Measurements from ENCODE around the gene SMAD5. TPM values are rescaled to one million over a fixed set of nuclear protein-coding genes. Genes with fewer than 3 reads are reported as not detected.

Gene SMAD5
- total RNA-seq, 8 experiments from 2014 or later: 26.6 to 54.0 (median 36.0) TPM

DNA sequence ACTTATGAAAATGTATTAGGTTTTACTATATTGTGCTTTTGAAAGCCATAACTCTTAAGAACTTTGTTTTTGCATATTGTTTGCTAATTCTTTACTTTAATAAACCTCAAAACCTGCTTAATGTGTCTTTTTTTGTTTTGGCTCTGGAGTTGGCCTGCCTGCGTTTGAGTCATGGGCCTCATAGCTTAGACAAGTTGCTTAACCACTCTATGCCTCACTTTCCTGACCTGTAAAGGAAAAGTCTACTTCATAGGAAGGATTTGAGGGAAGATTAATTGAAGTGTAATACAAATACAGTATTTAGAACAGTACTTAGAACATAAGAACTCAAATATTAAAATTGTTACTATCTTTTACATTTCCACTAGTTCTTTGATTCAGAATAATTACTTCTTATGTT, 50.0 kb downstream of the SMAD5 start:
- no peak for ATAC-seq (replicated peaks in 6 of 8)
- in situ Hi-C loops (cut with MboI; ENCODE audit: low pct_unique_long_range_greater_than_20kb in 2 of 9, low sequenced_read_pairs in 9 of 9, unreplicated experiment in 9 of 9): no loop called here
- WGBS, 10 experiments: 38 to 100% (median 91%) methylated on average over 1 of the region's 1 CpG; no CpG with 5 or more reads in 3 of the 10 experiments
- no peaks in the 10 kb centered on the region for H3K4me1 ChIP-seq (replicated peaks in 1 of 2)
- no peak overlapping the region for H3K4me3 ChIP-seq
- no peak overlapping the region for H3K27ac ChIP-seq

DNA sequence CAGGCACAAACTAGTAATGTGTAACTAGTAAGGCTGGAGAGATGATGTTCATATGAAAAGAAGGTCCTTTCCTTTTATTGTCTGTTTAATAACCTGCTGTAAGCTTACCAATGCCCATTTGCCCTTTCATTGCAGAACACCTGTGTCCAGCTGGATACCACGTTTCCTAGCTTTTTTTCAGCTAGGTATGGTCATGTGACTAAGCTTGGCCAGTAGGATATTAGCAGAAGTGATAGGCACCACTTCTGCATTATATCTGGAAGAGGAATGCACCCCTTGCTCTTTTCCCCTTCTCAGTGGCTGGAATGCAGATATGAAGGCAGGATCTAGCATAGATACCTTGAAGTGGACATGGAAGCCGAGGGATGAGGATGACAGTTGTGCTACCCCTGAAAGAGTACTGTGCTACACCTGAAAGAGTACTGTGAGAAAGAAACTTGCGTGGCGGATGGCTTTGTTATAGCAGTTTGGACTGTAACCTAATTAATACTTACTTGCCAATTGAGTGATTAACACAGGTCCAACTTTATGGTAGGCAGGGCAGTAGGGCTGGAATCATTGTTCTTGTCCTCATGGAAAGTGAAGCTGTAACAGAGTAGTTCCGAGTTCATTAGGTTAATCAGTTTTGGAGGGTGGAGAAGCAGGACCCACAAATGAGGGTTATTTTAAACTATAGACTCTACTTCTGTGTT, 53.5 kb downstream of the SMAD5 start:
- no peaks in the 10 kb centered on the region for H3K4me1 ChIP-seq (replicated peaks in 1 of 2)
- WGBS, 10 experiments: 20 to 100% (median 89%) methylated on average over 1 to 5 of the region's 5 CpGs

DNA sequence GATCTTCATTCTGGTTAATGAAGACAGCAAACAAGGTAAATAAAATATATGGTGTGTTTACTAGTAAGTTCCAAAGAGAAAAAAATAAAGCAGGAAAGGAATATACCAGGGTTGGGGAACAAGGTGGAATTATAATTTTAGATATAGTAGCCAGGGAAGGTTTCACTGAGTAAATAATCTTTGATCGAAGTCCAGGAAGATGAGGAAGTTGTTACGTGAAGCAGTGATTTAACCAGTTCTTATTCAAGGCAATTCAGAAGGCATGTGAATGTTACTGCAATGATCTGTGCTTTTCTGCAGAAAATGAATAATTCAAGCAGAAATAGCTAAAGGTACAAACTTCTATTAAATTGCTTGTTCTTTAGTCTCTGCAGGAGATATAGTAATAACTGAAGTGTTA, 54.2 kb downstream of the SMAD5 start:
- in situ Hi-C loops (cut with MboI; ENCODE audit: low pct_unique_long_range_greater_than_20kb in 2 of 9, low sequenced_read_pairs in 9 of 9, unreplicated experiment in 9 of 9): no loop called here
- no peak for ATAC-seq (replicated peaks in 6 of 8)
- 60 to 100% (median 100%) methylated on average over 1 to 2 of the region's 2 CpGs; no CpG with 5 or more reads in 1 of the 10 experiments for WGBS, 10 experiments
- H3K4me3 ChIP-seq: no peak overlapping the region
- no peak overlapping the region for H3K27ac ChIP-seq
- no peaks in the 10 kb centered on the region for H3K4me1 ChIP-seq (replicated peaks in 1 of 2)

More for the DNA sequence above, 53.5 kb downstream of the SMAD5 start:
- in situ Hi-C loops (cut with MboI; ENCODE audit: low pct_unique_long_range_greater_than_20kb in 2 of 9, low sequenced_read_pairs in 9 of 9, unreplicated experiment in 9 of 9): no loop called here
- Histone ChIP-seq H3K4me3 (no peak overlapping the region), H3K27ac (no peak overlapping the region)
- no peak for ATAC-seq (replicated peaks in 6 of 8)

DNA sequence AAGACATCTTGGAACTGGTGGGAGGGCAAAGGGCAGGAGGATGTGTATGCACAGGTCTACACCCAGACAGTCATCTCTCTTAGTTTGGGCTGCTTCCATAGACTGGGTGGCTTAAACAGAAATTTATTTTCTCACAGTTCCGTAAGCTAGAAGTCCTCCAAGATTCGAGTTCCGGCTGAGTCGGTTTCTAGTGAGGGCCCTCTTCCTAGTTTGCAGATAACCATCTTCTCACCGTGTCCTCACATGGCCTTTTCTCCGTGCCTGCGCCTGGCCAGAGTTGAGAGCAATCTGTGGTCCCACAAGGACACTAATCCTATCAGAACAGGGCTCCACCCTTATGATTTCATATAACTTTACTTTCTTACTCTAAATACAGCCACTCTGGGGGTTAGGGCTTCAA, 56.2 kb downstream of the SMAD5 start:
- peaks cover 0 to 4% of the 10 kb centered on the region in 2 donors for H3K4me1 ChIP-seq (replicated peaks in 1 of 2)
- in situ Hi-C loops (cut with MboI; ENCODE audit: low pct_unique_long_range_greater_than_20kb in 2 of 9, low sequenced_read_pairs in 9 of 9, unreplicated experiment in 9 of 9): no loop called here
- no peak overlapping the region for H3K4me3 ChIP-seq
- WGBS, 10 experiments: 93 to 100% (median 98%) methylated on average over 2 to 7 of the region's 7 CpGs; no CpG with 5 or more reads in 4 of the 10 experiments
- no peak overlapping the region for H3K27ac ChIP-seq
- no peak for ATAC-seq (replicated peaks in 6 of 8)

DNA sequence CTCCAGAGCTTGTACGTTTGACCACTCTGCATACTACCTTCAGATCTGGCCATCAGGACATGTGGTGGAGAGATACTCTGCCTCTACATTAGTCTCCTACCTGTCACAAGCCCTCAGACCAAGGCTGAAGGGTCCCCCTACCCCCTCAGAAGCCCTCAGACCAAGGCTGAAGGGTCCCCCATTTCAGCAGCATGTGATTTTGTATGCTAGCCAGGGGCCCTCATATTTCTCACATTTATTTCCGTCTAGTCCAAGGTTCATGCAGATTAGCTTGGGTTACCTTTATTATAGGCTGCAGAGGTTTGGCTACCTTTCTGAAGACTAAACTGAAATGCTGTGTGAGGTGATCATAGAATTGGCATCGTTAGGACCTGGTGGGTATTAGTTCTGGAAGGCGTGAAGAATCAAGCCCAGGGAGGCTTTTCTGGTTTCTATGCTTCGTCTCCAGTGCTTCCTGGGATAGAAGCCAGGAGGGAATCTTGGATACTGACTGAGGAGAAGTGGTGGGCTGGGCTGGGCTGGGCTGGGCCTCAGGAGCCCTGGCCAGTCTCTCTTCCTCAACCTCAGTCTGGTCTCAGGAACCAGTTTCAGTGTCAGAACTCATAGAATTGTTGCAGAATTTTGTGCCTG, 57.6 kb downstream of the SMAD5 start:
- H3K4me3 ChIP-seq: no peak overlapping the region
- H3K27ac ChIP-seq: no peak overlapping the region
- no peak for ATAC-seq (replicated peaks in 6 of 8)
- in situ Hi-C loops (cut with MboI; ENCODE audit: low pct_unique_long_range_greater_than_20kb in 2 of 9, low sequenced_read_pairs in 9 of 9, unreplicated experiment in 9 of 9): no loop called here
- H3K4me1 ChIP-seq (replicated peaks in 1 of 2): peaks cover 0 to 4% of the 10 kb centered on the region in 2 donors
- 30 to 80% (median 50%) methylated on average over 1 to 5 of the region's 5 CpGs; no CpG with 5 or more reads in 2 of the 10 experiments for WGBS, 10 experiments

DNA sequence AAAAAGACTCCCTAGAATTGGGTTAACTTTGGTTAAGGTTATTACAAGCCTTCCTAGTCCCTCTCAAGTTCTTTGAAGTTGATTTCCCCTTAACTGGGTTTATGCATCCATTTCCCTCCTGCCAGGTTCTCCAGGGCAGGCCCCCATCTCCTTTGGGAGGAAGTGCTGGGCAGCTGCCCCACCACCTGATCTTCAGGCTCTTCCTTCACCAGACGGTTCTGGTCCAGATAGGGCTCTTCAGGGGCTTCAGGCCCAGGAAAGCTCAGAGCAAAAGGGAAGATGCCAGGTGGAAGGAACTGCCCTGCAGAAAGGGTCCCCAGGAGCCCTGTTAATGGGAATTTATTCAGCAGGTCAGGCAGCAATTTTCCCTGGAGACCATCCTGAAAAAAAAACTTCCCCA, 58.3 kb downstream of the SMAD5 start:
- no peak overlapping the region for H3K4me3 ChIP-seq
- in situ Hi-C loops (cut with MboI; ENCODE audit: low pct_unique_long_range_greater_than_20kb in 2 of 9, low sequenced_read_pairs in 9 of 9, unreplicated experiment in 9 of 9): no loop called here
- H3K27ac ChIP-seq: no peak overlapping the region
- WGBS, 10 experiments: 14 to 80% methylated on average over 1 of the region's 1 CpG; no CpG with 5 or more reads in 8 of the 10 experiments
- ATAC-seq (replicated peaks in 6 of 8): no peak
- peaks cover 0 to 4% of the 10 kb centered on the region in 2 donors for H3K4me1 ChIP-seq (replicated peaks in 1 of 2)

DNA sequence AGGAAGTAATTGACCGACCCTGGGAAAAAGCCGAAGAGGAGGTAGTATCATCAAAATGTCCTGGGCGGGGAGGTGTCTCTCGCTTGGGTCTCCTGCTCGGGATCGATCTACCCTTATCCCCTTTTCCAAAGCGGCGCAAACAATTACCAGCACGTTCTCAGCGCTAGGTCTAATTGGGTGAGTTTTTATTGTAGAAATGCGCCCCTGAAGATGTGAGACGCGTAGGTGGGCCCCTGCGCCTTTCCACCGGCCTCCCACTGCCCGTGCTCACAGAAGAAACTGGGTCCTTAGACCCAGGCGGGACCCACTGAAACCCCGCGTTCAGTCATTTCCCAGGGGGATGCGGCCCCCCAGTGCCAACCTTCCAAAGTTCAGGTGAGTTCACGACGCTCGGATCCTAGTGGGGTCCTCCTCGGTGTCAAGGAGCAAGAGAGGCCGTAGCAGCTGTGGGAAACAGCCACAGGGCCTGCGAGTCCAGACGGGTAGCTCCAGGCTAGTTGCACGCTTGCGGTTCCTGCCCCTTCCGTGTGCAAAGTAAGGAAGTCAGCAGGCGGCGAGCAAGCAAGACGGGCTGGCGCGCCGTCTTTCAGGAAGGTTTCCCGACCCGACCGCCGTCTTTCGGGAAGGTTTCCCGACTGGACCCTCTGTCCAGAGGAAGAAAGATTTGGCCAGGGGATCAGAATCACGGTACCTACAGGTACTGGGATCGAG, 58.8 kb downstream of the SMAD5 start:
- WGBS, 10 experiments: 0 to 80% (median 23%) methylated on average over 1 to 14 of the region's 44 CpGs; no CpG with 5 or more reads in 3 of the 10 experiments
- in situ Hi-C loops (cut with MboI; ENCODE audit: low pct_unique_long_range_greater_than_20kb in 2 of 9, low sequenced_read_pairs in 9 of 9, unreplicated experiment in 9 of 9): no loop called here
- Histone ChIP-seq H3K4me1 (replicated peaks in 1 of 2) (peaks cover 0 to 9% of the 10 kb centered on the region in 2 donors), H3K27ac (no peak overlapping the region), H3K4me3 (peak overlapping the region; percentile 31 to 67 (median 48))
- peak in 3 of 8 experiments; percentile 18 to 44 (median 28) for ATAC-seq (replicated peaks in 6 of 8)

DNA sequence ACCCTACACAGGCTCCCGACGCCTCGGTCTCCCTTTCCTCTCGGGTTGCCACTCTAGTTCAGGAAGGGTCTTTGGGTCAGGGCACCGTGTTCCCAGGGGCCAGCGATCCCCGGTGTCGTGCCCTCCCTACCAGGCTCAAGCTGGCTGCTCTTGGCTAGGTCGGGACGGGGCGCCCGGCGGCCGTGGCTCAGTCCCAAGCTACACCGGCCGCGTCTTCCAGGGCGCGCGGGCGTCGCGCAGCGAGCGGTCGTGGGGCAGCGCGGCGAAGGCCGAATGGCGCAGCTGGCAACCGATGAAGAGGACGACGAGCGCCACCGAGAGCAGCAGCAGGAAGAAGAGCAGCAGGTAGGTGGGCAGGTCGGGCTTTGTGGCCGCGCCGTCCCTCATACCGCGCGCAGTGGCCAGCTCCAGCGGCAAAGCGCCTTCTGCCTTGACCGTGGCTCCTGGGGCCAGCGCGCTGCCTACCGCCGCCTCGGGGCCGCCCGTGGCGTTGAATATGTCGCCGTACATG, 59.4 kb downstream of the SMAD5 start:
- 0 to 9% (median 0%) methylated on average over 2 to 14 of the region's 56 CpGs; no CpG with 5 or more reads in 3 of the 10 experiments for WGBS, 10 experiments
- Histone ChIP-seq H3K4me1 (replicated peaks in 1 of 2) (peaks cover 0 to 11% of the 10 kb centered on the region in 2 donors), H3K27ac (no peak overlapping the region), H3K4me3 (peak overlapping the region; percentile 31 to 67 (median 48))
- in situ Hi-C loops (cut with MboI; ENCODE audit: low pct_unique_long_range_greater_than_20kb in 2 of 9, low sequenced_read_pairs in 9 of 9, unreplicated experiment in 9 of 9): no loop called here
- peak; percentile 34 to 62 (median 48) for ATAC-seq (replicated peaks in 6 of 8)

DNA sequence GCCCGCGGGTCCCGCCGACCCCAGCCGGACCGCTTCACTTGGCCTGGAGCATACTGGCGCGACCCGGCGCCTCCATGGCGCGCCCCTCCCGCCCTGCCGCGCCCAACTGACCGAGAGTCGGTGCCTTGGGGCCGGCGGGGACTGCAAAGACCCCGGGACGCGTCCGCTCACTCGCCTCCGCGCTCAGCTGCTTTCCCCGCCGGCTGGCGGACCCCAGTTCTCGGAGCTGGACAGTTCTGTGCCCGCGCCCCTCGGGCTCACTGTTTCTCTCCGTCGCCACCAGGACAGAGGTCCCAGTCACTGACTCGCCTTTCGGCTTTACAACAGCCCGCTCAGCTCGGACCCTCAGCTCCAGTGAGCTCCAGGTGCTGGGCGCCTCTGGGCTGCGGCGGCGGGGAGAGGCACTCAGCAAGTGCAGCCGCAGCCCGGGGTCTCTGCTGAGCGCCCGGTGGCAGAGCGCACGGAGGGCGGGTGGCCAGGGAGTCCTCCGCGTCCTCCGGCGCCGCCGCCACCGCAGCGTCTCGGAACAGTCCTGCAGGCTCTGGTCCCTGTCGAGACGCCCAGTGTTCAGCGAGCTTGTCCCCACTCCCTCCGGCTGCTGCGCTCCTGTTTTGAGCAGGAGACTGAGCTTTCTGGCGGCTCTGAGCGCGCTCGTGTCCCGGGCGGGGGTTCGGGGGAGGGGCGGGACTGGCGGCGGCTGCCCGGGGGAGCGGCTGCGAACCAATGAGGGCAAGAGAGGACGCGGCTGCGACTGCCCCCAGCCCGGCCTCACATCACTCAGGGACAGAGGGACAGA, 60.1 kb downstream of the SMAD5 start, which contains the start of gene SMIM32:
TSS of gene SMIM32 (minus strand) at position 637 of the 796 bp plus-strand sequence. CDS start 638 bp downstream, outside the sequence.
- WGBS, 10 experiments: 0 to 3% (median 0%) methylated on average over 2 to 7 of the region's 81 CpGs; no CpG with 5 or more reads in 7 of the 10 experiments
- H3K4me3 ChIP-seq: peak within 1 kb of the TSS; percentile 31 to 67 (median 48)
- in situ Hi-C loops (cut with MboI; ENCODE audit: low pct_unique_long_range_greater_than_20kb in 2 of 9, low sequenced_read_pairs in 9 of 9, unreplicated experiment in 9 of 9): no loop called here
- peaks cover 0 to 11% of the 10 kb centered on the region in 2 donors for H3K4me1 ChIP-seq (replicated peaks in 1 of 2)
- no peak within 1 kb of the TSS for H3K27ac ChIP-seq
- peak; percentile 19 to 84 (median 77) for ATAC-seq (replicated peaks in 6 of 8)

DNA sequence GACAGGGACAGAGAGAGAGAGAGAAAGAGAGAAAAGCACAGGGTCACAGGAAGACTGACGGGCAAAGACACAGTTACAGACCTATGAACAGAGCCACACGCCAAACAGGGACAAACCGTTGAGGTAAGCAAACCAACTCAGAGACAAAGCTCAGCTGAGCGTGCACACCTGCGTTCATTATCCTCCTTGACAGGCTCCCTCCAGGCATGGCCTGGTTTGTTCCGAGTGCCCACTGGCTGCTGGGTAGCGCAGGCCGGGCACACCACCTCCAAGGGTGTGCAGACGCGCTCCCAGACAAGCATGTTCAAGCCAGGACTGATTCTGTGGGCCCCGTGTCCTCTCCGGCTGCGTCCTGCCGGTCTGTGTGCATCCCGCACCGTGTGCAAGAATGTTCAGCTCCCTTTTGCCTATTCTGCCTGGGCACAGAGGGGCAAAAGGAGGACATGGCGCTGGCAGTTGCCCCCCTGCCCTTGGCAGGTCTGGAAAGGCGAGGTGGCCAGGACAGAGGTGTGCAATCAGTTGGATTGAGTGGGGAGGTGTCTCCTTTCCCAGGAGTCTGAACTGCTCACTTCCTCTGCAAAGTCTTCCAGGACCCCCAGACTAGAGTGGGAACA, 60.8 kb downstream of the SMAD5 start:
- H3K27ac ChIP-seq: no peak overlapping the region
- peak overlapping the region; percentile 31 to 67 (median 48) for H3K4me3 ChIP-seq
- in situ Hi-C loops (cut with MboI; ENCODE audit: low pct_unique_long_range_greater_than_20kb in 2 of 9, low sequenced_read_pairs in 9 of 9, unreplicated experiment in 9 of 9): no loop called here
- peak in 4 of 8 experiments; percentile 3 to 25 (median 8) for ATAC-seq (replicated peaks in 6 of 8)
- 30 to 59% (median 50%) methylated on average over 3 to 9 of the region's 18 CpGs; no CpG with 5 or more reads in 5 of the 10 experiments for WGBS, 10 experiments
- H3K4me1 ChIP-seq (replicated peaks in 1 of 2): peaks cover 0 to 11% of the 10 kb centered on the region in 2 donors

DNA sequence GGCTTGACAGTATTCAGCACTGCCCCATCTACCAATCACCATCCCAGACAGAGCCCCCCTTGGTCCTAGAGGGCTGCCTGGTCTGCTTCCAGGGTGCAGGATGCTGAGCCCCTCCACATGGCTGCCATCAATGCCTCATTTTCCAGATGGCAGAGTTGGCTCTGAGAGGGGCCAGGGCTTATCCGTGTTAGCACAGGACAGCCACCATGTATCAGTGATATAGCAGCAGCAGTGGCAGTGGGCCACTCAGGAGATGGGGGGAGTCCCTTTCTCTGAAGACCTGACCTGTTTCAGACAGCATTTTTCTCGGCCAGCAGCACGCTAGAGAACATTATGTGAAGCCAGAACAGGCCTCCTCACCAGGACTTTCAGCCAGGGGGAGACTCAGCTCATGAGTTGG, 61.9 kb downstream of the SMAD5 start:
- WGBS, 10 experiments: 80% methylated on average over 1 of the region's 3 CpGs; no CpG with 5 or more reads in 9 of the 10 experiments
- Histone ChIP-seq H3K27ac (no peak overlapping the region), H3K4me3 (no peak overlapping the region), H3K4me1 (replicated peaks in 1 of 2) (peaks cover 0 to 11% of the 10 kb centered on the region in 2 donors)
- in situ Hi-C loops (cut with MboI; ENCODE audit: low pct_unique_long_range_greater_than_20kb in 2 of 9, low sequenced_read_pairs in 9 of 9, unreplicated experiment in 9 of 9): no loop called here
- ATAC-seq (replicated peaks in 6 of 8): no peak
